ENCODE measurements around the gene TSR3. TPM values are rescaled to one million over a fixed set of nuclear protein-coding genes. Genes with fewer than 3 reads are reported as not detected.

Gene TSR3
- total and polyA plus RNA-seq, 2 experiments from 2014 or later = 119 to 173 TPM

GRCh38 chr16:1395444-1396031 lies 43.9 kb upstream of the TSR3 start:
- TF ChIP-seq CTCF (IDR thresholded peaks at IDR 0.05; ENCODE audit: low read depth, low read length) = no peak
- Histone ChIP-seq H3K27me3 (no peaks in the 10 kb centered on the region), H3K9me3 (ENCODE audit: low read depth) (no peaks in the 10 kb centered on the region), H3K4me3 (no peak overlapping the region), H3K27ac (no peak overlapping the region), H3K36me3 (peaks cover 9% of the 10 kb centered on the region), H3K4me1 (ENCODE audit: low read depth) (no peaks in the 10 kb centered on the region)
- no peak for DNase-seq (ENCODE audit: low read depth in 1 of 2, low spot score in 1 of 2)

GRCh38 chr16:1394367-1394951 lies 42.8 kb upstream of the TSR3 start:
- H3K4me1 ChIP-seq (ENCODE audit: low read depth) = no peaks in the 10 kb centered on the region
- H3K9me3 ChIP-seq (ENCODE audit: low read depth) = no peaks in the 10 kb centered on the region
- H3K27ac ChIP-seq = no peak overlapping the region
- TF ChIP-seq CTCF (IDR thresholded peaks at IDR 0.05; ENCODE audit: low read depth, low read length) = no peak
- DNase-seq (ENCODE audit: low read depth in 1 of 2, low spot score in 1 of 2) = no peak
- H3K36me3 ChIP-seq = peaks cover 14% of the 10 kb centered on the region
- H3K4me3 ChIP-seq = no peak overlapping the region
- no peaks in the 10 kb centered on the region for H3K27me3 ChIP-seq

- Histone ChIP-seq H3K4me1 (ENCODE audit: low read depth) (no peaks in the 10 kb centered on the region), H3K9me3 (ENCODE audit: low read depth) (no peaks in the 10 kb centered on the region), H3K27me3 (no peaks in the 10 kb centered on the region), H3K27ac (no peak overlapping the region), H3K36me3 (peaks cover 11% of the 10 kb centered on the region), H3K4me3 (no peak overlapping the region)
- TF ChIP-seq CTCF (IDR thresholded peaks at IDR 0.05; ENCODE audit: low read depth, low read length) = no peak
- DNase-seq (ENCODE audit: low read depth in 1 of 2, low spot score in 1 of 2) = no peak
Measured at GRCh38 chr16:1393613-1394176, 42.0 kb upstream of the TSR3 start.

GRCh38 chr16:1392826-1393225 lies 41.1 kb upstream of the TSR3 start:
- Histone ChIP-seq H3K27me3 (no peaks in the 10 kb centered on the region), H3K36me3 (peaks cover 8% of the 10 kb centered on the region), H3K4me1 (ENCODE audit: low read depth) (no peaks in the 10 kb centered on the region), H3K4me3 (no peak overlapping the region), H3K9me3 (ENCODE audit: low read depth) (no peaks in the 10 kb centered on the region), H3K27ac (no peak overlapping the region)
- TF ChIP-seq CTCF (IDR thresholded peaks at IDR 0.05; ENCODE audit: low read depth, low read length) = no peak
- no peak for DNase-seq (ENCODE audit: low read depth in 1 of 2, low spot score in 1 of 2)

- Histone ChIP-seq H3K9me3 (ENCODE audit: low read depth) (no peaks in the 10 kb centered on the region), H3K27ac (no peak overlapping the region), H3K27me3 (no peaks in the 10 kb centered on the region), H3K36me3 (peaks cover 8% of the 10 kb centered on the region), H3K4me3 (no peak overlapping the region), H3K4me1 (ENCODE audit: low read depth) (no peaks in the 10 kb centered on the region)
- DNase-seq (ENCODE audit: low read depth in 1 of 2, low spot score in 1 of 2) = no peak
- TF ChIP-seq CTCF (IDR thresholded peaks at IDR 0.05; ENCODE audit: low read depth, low read length) = no peak
Measured at GRCh38 chr16:1390239-1390779, 38.6 kb upstream of the TSR3 start.
